ENCODE measurements around the gene PLAC1. TPM values are rescaled to one million over a fixed set of nuclear protein-coding genes. Genes with fewer than 3 reads are reported as not detected.

PLAC1 gene
- total and polyA plus RNA-seq, 2 of the 4 experiments (the other 2 are of a cell fraction) = 0.36 to 0.74 TPM

DNA sequence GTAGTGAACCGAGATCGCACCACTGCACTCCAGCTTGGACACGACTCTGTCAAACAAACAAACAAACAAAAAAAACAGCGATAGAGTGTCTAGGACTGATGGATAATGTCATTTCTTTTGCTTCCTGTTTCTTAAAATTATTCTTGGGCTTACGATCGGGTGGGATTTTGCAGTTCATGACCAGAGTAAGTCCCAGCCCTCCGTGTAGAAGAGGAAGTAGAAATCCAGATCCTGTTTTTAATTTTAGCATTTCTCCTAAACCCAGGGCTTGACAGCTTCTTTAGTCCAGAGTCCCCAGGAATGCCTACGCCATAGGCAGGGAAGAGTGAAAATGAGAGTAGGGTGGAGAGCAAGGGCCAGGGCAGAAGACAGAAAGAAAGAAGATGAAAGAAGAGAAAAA is 104.0 kb downstream of the PLAC1 start:
- H4K91ac ChIP-seq (ENCODE audit: insufficient read depth, low read depth, low read length) = no peak overlapping the region
- no peak overlapping the region for H3K9ac ChIP-seq (ENCODE audit: low read depth, low read length)
- CTCF ChIA-PET = no interaction called here
- POLR2A ChIA-PET (ENCODE audit: unreplicated experiment) = no interaction called here
- no peak overlapping the region for H2AK9ac ChIP-seq (replicated peaks; ENCODE audit: low read depth, low read length, poor library complexity)
- H3K4ac ChIP-seq (ENCODE audit: low read depth, low read length) = no peak overlapping the region
- no peak overlapping the region for H4K5ac ChIP-seq (ENCODE audit: low read depth, low read length)
- no peak overlapping the region for H2AK5ac ChIP-seq (ENCODE audit: low read depth, low read length)
- peaks cover 2% of the 10 kb centered on the region for H3K4me1 ChIP-seq (ENCODE audit: control insufficient read depth, insufficient read depth, low read length)
- H2BK15ac ChIP-seq (ENCODE audit: low read depth, low read length) = no peak overlapping the region
- H3K27me3 ChIP-seq (ENCODE audit: control insufficient read depth, insufficient read depth, low read length) = no peaks in the 10 kb centered on the region
- ATAC-seq (ENCODE audit: low read depth) (no peak), DNase-seq (no peak)
- no peak overlapping the region for H3K56ac ChIP-seq (ENCODE audit: extremely low read depth, insufficient read depth, low read length)
- no peak overlapping the region for H2AFZ ChIP-seq (replicated peaks; ENCODE audit: low read length, poor library complexity)
- no peak overlapping the region for H2BK120ac ChIP-seq (ENCODE audit: low read depth, low read length)
- peaks cover 0 to 4% of the 10 kb centered on the region in 2 experiments; a peak in 1 of 4 replicates for H3K79me1 ChIP-seq (ENCODE audit: low read depth in 1 of 2, low read length in 2 of 2)
- H3K23ac ChIP-seq (ENCODE audit: low read depth, low read length) = no peak overlapping the region
- TF ChIP-seq RFX5 (IDR thresholded peaks at IDR 0.05; ENCODE audit: low read depth, low read length) = no peak
- TF ChIP-seq POLR2A (IDR thresholded peaks at IDR 0.05; ENCODE audit: low read depth, low read length) = no peak
- TF ChIP-seq, protein P1, sequence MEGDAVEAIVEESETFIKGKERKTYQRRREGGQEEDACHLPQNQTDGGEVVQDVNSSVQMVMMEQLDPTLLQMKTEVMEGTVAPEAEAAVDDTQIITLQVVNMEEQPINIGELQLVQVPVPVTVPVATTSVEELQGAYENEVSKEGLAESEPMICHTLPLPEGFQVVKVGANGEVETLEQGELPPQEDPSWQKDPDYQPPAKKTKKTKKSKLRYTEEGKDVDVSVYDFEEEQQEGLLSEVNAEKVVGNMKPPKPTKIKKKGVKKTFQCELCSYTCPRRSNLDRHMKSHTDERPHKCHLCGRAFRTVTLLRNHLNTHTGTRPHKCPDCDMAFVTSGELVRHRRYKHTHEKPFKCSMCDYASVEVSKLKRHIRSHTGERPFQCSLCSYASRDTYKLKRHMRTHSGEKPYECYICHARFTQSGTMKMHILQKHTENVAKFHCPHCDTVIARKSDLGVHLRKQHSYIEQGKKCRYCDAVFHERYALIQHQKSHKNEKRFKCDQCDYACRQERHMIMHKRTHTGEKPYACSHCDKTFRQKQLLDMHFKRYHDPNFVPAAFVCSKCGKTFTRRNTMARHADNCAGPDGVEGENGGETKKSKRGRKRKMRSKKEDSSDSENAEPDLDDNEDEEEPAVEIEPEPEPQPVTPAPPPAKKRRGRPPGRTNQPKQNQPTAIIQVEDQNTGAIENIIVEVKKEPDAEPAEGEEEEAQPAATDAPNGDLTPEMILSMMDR (conservative IDR thresholded peaks at IDR 0.05; ENCODE audit: low read depth, low read length) = no peak
- TF ChIP-seq MAZ (IDR thresholded peaks at IDR 0.05; ENCODE audit: borderline replicate concordance, low read depth, low read length) = no peak
- no peak for TF ChIP-seq CEBPB (IDR thresholded peaks at IDR 0.05; ENCODE audit: low read depth, low read length)
- no peak for TF ChIP-seq RCOR1 (IDR thresholded peaks at IDR 0.05; ENCODE audit: insufficient replicate concordance, low read length)
- TF ChIP-seq BHLHE40 (IDR thresholded peaks at IDR 0.05; ENCODE audit: low read depth, low read length) = no peak
- TF ChIP-seq RAD21 (IDR thresholded peaks at IDR 0.05; ENCODE audit: low read length) = no peak
- TF ChIP-seq MAFK (IDR thresholded peaks at IDR 0.05; ENCODE audit: low read depth, low read length) = no peak
- TF ChIP-seq SMC3 (IDR thresholded peaks at IDR 0.05; ENCODE audit: low read depth, low read length) = no peak
- TF ChIP-seq MXI1 (IDR thresholded peaks at IDR 0.05; ENCODE audit: borderline replicate concordance, low read depth, low read length) = no peak
- TF ChIP-seq FOS (IDR thresholded peaks at IDR 0.05; ENCODE audit: low read depth, low read length) = no peak
- TF ChIP-seq, protein P2, sequence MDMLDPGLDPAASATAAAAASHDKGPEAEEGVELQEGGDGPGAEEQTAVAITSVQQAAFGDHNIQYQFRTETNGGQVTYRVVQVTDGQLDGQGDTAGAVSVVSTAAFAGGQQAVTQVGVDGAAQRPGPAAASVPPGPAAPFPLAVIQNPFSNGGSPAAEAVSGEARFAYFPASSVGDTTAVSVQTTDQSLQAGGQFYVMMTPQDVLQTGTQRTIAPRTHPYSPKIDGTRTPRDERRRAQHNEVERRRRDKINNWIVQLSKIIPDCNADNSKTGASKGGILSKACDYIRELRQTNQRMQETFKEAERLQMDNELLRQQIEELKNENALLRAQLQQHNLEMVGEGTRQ (IDR thresholded peaks at IDR 0.05; ENCODE audit: low read depth, low read length) = no peak
- TF ChIP-seq NFE2L2 (IDR thresholded peaks at IDR 0.05; ENCODE audit: low read depth, low read length) = no peak
- TF ChIP-seq CHD1 (IDR thresholded peaks at IDR 0.05; ENCODE audit: low read depth, low read length) = no peak
- TF ChIP-seq, protein P3, sequence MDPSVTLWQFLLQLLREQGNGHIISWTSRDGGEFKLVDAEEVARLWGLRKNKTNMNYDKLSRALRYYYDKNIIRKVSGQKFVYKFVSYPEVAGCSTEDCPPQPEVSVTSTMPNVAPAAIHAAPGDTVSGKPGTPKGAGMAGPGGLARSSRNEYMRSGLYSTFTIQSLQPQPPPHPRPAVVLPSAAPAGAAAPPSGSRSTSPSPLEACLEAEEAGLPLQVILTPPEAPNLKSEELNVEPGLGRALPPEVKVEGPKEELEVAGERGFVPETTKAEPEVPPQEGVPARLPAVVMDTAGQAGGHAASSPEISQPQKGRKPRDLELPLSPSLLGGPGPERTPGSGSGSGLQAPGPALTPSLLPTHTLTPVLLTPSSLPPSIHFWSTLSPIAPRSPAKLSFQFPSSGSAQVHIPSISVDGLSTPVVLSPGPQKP (IDR thresholded peaks at IDR 0.05; ENCODE audit: borderline replicate concordance, low read depth, low read length) = no peak
- WGBS, 2 experiments (ENCODE audit: extremely low coverage in 2 of 2, insufficient read length in 1 of 2) = no CpG with 5 or more reads among the region's 8 CpGs
- no peak overlapping the region for H2BK20ac ChIP-seq (ENCODE audit: low read depth, low read length)
- no peak overlapping the region for H3K4me2 ChIP-seq (ENCODE audit: low read depth, low read length)
- in situ Hi-C loops (cut with MboI; ENCODE audit: low sequenced_read_pairs) (no loop called here), dilution Hi-C loops (cut with HindIII; ENCODE audit: low sequenced_read_pairs, unreplicated experiment) (no loop called here), intact Hi-C loops (cut with micrococcal nuclease) (no loop called here)
- 0 out of 2 replicates have a peak, but pooled peaks cover under 1% of the 10 kb centered on the region for H4K20me1 ChIP-seq (ENCODE audit: insufficient read depth, low read length)
- H3K27ac ChIP-seq (ENCODE audit: insufficient read depth, low read length) = no peak overlapping the region
- no TSS peak for BruUV-seq (replicated peaks)
- H3K36me3 ChIP-seq (ENCODE audit: control insufficient read depth, insufficient read depth, low read length) = no peaks in the 10 kb centered on the region
- no peak overlapping the region for H2BK5ac ChIP-seq (ENCODE audit: low read depth, low read length, poor library complexity, severe bottlenecking)
- no peak overlapping the region for H4K8ac ChIP-seq (ENCODE audit: low read depth in 2 of 2, low read length in 2 of 2)
- H3K14ac ChIP-seq (replicated peaks; ENCODE audit: low read depth, low read length) = no peak overlapping the region
- H3K9me3 ChIP-seq (ENCODE audit: control insufficient read depth, insufficient read depth, low read length) = no peaks in the 10 kb centered on the region
- no peak overlapping the region for H3K4me3 ChIP-seq (ENCODE audit: insufficient read depth, low read depth, low read length)
- no peak overlapping the region for H3K18ac ChIP-seq (ENCODE audit: low read depth, low read length)
- no peaks in the 10 kb centered on the region for H3K9me1 ChIP-seq (ENCODE audit: insufficient read depth, low read length)

Data from IMR-90 (cell line).